Endodermal cell (in vitro differentiated cells): ENCODE data around the gene BBS9. TPM values are rescaled to one million over a fixed set of nuclear protein-coding genes. Genes with fewer than 3 reads are reported as not detected.

Experiments used
- DNase-seq: peaks from one replicate; pipeline ENCODE4 v3.0.0-alpha.2; 2017
- H3K27ac ChIP-seq: 2 replicates; pipeline ENCODE4 v1.5.1; 2013; ENCODE audit warnings: mild to moderate bottlenecking, low read depth, low read length, moderate library complexity
- H3K27me3 ChIP-seq: 2 replicates; pipeline ENCODE4 v1.6.1; 2013; ENCODE audit warnings: mild to moderate bottlenecking, low read length, moderate library complexity; ENCODE audit not compliant: insufficient read depth, control insufficient read depth, poor library complexity, severe bottlenecking
- H3K36me3 ChIP-seq: 2 replicates; pipeline ENCODE4 v1.7.0; 2013; ENCODE audit warnings: mild to moderate bottlenecking, low read length, moderate library complexity; ENCODE audit not compliant: control insufficient read depth, insufficient read depth
- H3K4me1 ChIP-seq: one replicate; pipeline ENCODE4 v1.7.0; 2013; ENCODE audit warnings: low read length; ENCODE audit not compliant: control insufficient read depth, insufficient read depth
- H3K4me3 ChIP-seq: 2 replicates; pipeline ENCODE4 v1.5.1; 2013; ENCODE audit warnings: mild to moderate bottlenecking, low read length, moderate library complexity
- H3K9ac ChIP-seq: 2 replicates; pipeline ENCODE4 v1.6.1; 2013; ENCODE audit warnings: mild to moderate bottlenecking, low read length, moderate library complexity; ENCODE audit not compliant: poor library complexity, severe bottlenecking; ENCODE audit errors: extremely low read depth
- H3K9me3 ChIP-seq: 2 replicates; pipeline ENCODE4 v1.6.1; 2013; ENCODE audit warnings: mild to moderate bottlenecking, low read length, moderate library complexity; ENCODE audit not compliant: control insufficient read depth
- H3K27ac Mint-ChIP-seq: 2 replicates; pipeline ENCODE4 v1.8.0; 2020; ENCODE audit warnings: mixed read lengths
- H3K27me3 Mint-ChIP-seq: 2 replicates; pipeline ENCODE4 v1.8.0; 2021; ENCODE audit warnings: mild to moderate bottlenecking, mixed read lengths; ENCODE audit not compliant: insufficient read depth
- H3K36me3 Mint-ChIP-seq: 2 replicates; pipeline ENCODE4 v1.8.0; 2020; ENCODE audit warnings: low read depth, mixed read lengths
- H3K4me1 Mint-ChIP-seq: 2 replicates; pipeline ENCODE4 v1.8.0; 2020; ENCODE audit warnings: mixed read lengths
- H3K4me3 Mint-ChIP-seq: 2 replicates; pipeline ENCODE4 v1.8.0; 2020; ENCODE audit warnings: mild to moderate bottlenecking, moderate library complexity, mixed read lengths
- H3K9me3 Mint-ChIP-seq: 2 replicates; pipeline ENCODE4 v1.8.0; 2020; ENCODE audit warnings: mild to moderate bottlenecking, mixed read lengths
- WGBS, 2 experiments: methylation state at CpG; one replicate each; pipeline versions ENCODE4 v1.1.5 to v1.1.7; 2013; ENCODE audit warnings: missing lambda C conversion rate in 2 of 2, mixed read lengths in 1 of 2; ENCODE audit not compliant: insufficient coverage in 1 of 2, insufficient read length in 1 of 2; 5-methylcytosine and 5-hydroxymethylcytosine counted together
- total RNA-seq, 2 donors: library from RNA; stranded (reverse); fragmentation: NEBNext Ultra II Directional in 1 of 2; extraction: Animal tissue kit (Norgen Biotek cat#: 25700) in 1 of 2; gene quantifications; 2 replicates in 1 of 2; 3 replicates in 1 of 2; pipeline ENCODE4 v1.2.1, GENCODE V29; 2021
- TF ChIP-seq, protein P1 (sequence below): fragments of 200-600 bp; sonication (generic); conservative IDR thresholded peaks from 2 replicates; pipeline ENCODE4 v1.5.0; 2021; ENCODE audit warnings: antibody characterized with exemption, mild to moderate bottlenecking

The BBS9 gene
- total RNA-seq, 2 donors from 2014 or later: 20.7 to 21.6 TPM

DNA sequence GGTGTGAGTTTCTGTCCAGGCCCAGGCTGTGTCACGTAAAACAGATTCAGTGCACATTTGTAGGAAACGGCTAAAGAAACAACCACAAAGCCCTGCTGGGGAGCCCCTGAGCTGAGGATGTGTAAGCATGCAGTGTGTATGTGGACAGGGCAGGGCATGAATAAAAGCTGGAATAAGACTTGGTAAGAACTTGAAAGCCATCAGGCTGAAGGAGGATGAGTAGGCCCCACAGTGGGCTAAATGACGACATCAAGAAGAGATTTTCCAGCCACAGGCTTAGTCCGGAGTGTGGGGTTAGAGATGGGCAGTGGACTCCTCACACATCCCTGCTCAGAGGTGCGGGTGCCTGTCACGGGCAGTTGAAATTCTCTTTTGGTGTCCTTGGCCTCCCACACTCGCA is 505.2 kb downstream of the BBS9 start:
- no peak for DNase-seq
- Histone ChIP-seq H3K27ac (no peak overlapping the region), H3K36me3 (no peaks in the 10 kb centered on the region), H3K4me1 (peaks cover 4% of the 10 kb centered on the region), H3K27me3 (no peaks in the 10 kb centered on the region), H3K4me3 (no peak overlapping the region), H3K9ac (no peak overlapping the region), H3K9me3 (peaks cover 11% of the 10 kb centered on the region)
- Mint-ChIP-seq H3K36me3 (no peaks in the 10 kb centered on the region), H3K4me3 (no peak overlapping the region), H3K9me3 (peaks cover 6% of the 10 kb centered on the region), H3K4me1 (peaks cover 43% of the 10 kb centered on the region), H3K27me3 (no peaks in the 10 kb centered on the region), H3K27ac (no peak overlapping the region)
- 74% methylated on average over 6 to 7 of the region's 7 CpGs for WGBS, 2 experiments
- TF ChIP-seq, protein P1, sequence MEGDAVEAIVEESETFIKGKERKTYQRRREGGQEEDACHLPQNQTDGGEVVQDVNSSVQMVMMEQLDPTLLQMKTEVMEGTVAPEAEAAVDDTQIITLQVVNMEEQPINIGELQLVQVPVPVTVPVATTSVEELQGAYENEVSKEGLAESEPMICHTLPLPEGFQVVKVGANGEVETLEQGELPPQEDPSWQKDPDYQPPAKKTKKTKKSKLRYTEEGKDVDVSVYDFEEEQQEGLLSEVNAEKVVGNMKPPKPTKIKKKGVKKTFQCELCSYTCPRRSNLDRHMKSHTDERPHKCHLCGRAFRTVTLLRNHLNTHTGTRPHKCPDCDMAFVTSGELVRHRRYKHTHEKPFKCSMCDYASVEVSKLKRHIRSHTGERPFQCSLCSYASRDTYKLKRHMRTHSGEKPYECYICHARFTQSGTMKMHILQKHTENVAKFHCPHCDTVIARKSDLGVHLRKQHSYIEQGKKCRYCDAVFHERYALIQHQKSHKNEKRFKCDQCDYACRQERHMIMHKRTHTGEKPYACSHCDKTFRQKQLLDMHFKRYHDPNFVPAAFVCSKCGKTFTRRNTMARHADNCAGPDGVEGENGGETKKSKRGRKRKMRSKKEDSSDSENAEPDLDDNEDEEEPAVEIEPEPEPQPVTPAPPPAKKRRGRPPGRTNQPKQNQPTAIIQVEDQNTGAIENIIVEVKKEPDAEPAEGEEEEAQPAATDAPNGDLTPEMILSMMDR: no peak

DNA sequence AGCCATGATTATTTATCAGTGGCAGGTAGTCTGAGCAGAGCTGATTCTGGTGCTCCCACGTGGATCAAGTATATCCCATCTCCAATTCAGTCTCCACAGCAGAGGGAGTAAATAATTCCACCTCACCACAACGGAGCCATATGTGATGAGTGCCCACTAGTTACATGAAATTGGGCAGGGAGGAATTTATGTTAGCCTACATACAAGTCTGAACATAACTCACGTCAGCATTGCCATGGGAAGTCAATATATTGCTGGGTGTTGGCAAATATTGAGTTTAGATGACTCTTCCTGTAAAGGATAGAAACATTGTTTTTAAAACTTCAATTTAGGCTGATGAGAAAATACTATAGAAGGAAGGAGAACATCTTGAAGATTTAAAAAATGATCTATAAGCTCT is 507.0 kb downstream of the BBS9 start:
- H3K4me1 ChIP-seq: peaks cover 17% of the 10 kb centered on the region
- Mint-ChIP-seq H3K9me3 (peaks cover 6% of the 10 kb centered on the region), H3K4me3 (no peak overlapping the region), H3K4me1 (peaks cover 40% of the 10 kb centered on the region), H3K36me3 (no peaks in the 10 kb centered on the region), H3K27ac (no peak overlapping the region), H3K27me3 (no peaks in the 10 kb centered on the region)
- H3K9me3 ChIP-seq: peaks cover 11% of the 10 kb centered on the region
- TF ChIP-seq, protein P1: no peak
- H3K27ac ChIP-seq: no peak overlapping the region
- no peaks in the 10 kb centered on the region for H3K27me3 ChIP-seq
- WGBS, 2 experiments: 90% methylated on average over 3 of the region's 3 CpGs; no CpG with 5 or more reads in 1 of the 2 experiments
- no peaks in the 10 kb centered on the region for H3K36me3 ChIP-seq
- DNase-seq: no peak
- H3K9ac ChIP-seq: no peak overlapping the region
- no peak overlapping the region for H3K4me3 ChIP-seq

DNA sequence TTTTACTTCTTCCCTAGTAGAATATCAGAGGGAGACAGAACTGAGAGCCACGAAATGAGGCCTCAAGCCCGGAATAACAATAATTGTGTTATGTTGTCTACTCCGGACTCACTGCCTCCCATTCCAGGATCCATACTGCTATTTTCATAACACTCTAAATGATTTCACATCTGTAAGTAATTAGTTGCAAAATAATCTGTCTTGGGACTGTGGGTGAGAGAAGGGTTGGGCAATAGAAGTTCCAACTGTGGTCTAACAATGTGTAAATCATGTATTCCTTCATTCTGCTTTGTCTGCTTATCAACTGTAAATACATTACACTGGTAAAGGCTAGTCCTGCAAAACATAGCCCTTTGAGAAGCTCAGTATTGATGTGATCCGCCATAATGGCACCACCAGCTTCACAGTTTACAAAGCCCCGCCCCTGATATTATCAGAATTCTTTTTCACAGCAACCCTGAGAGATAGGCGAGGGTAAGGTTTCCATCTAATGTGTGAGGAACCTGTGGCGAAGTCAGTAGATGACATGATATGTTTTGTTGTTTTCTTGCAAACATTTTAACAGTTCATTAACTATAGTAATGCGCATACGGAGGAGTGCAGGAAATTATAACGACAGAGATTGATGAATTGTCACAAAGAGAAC is 510.3 kb downstream of the BBS9 start:
- TF ChIP-seq, protein P1: no peak
- H3K4me3 ChIP-seq: no peak overlapping the region
- H3K9me3 Mint-ChIP-seq: no peaks in the 10 kb centered on the region
- peaks cover 17% of the 10 kb centered on the region for H3K4me1 ChIP-seq
- no peaks in the 10 kb centered on the region for H3K27me3 Mint-ChIP-seq
- no peaks in the 10 kb centered on the region for H3K9me3 ChIP-seq
- DNase-seq: peak; percentile 63
- no peaks in the 10 kb centered on the region for H3K36me3 Mint-ChIP-seq
- H3K9ac ChIP-seq: no peak overlapping the region
- no peaks in the 10 kb centered on the region for H3K27me3 ChIP-seq
- WGBS, 2 experiments: 62 to 83% methylated on average over 3 to 10 of the region's 10 CpGs
- peaks cover 43% of the 10 kb centered on the region for H3K4me1 Mint-ChIP-seq
- H3K4me3 Mint-ChIP-seq: no peak overlapping the region
- H3K27ac ChIP-seq: no peak overlapping the region
- no peaks in the 10 kb centered on the region for H3K36me3 ChIP-seq
- H3K27ac Mint-ChIP-seq: peak overlapping the region; percentile 7
